Stimulated activated CD4-positive, alpha-beta T cell treated with anti-CD3 and anti-CD28 coated beads, Interleukin-4, amount 100 ng/mL, for 1 hour (primary cell): Measurements from ENCODE around the gene CLPTM1L.
"Not testable (repeated sequence)": the region's sequence is repeated elsewhere in the genome, so short reads cannot be mapped to it uniquely, and the experiment has no call there.

Source experiments
- DNase-seq: peaks from one replicate; pipeline ENCODE4 v3.0.0-alpha.2; 2020

The CLPTM1L gene

GRCh38 chr5:1312206-1312605 is 32.7 kb downstream of the CLPTM1L start:
- no peak for DNase-seq

- DNase-seq: no peak
Observed at GRCh38 chr5:1311439-1312055, 33.4 kb downstream of the CLPTM1L start.

- DNase-seq: no peak
Observed at GRCh38 chr5:1310118-1310517, 34.8 kb downstream of the CLPTM1L start.

- no peak for DNase-seq
Observed at GRCh38 chr5:1304033-1304432, 40.9 kb downstream of the CLPTM1L start.

GRCh38 chr5:1302258-1302657 is 42.6 kb downstream of the CLPTM1L start:
- DNase-seq: no peak

- no peak for DNase-seq
Observed at GRCh38 chr5:1300581-1301083, 44.3 kb downstream of the CLPTM1L start.

- no peak for DNase-seq
Observed at GRCh38 chr5:1299961-1300360, 44.9 kb downstream of the CLPTM1L start.

- DNase-seq: no peak
Observed at GRCh38 chr5:1299511-1299850, 45.4 kb downstream of the CLPTM1L start.

GRCh38 chr5:1298723-1299510 is 46.0 kb downstream of the CLPTM1L start:
- DNase-seq: no peak

- no peak for DNase-seq
Observed at GRCh38 chr5:1298067-1298551, 46.8 kb downstream of the CLPTM1L start.

GRCh38 chr5:1297243-1297642 is 47.7 kb downstream of the CLPTM1L start:
- no peak for DNase-seq

GRCh38 chr5:1295650-1296037 is 49.3 kb downstream of the CLPTM1L start:
- no peak for DNase-seq

- DNase-seq: peak; percentile 89
Observed at GRCh38 chr5:1294835-1295649, 49.9 kb downstream of the CLPTM1L start, which contains the start of gene TERT. Gene TERT, minus strand, starts transcription at chr5:1295068. Its CDS starts 79 bp downstream, at chr5:1294989.

- DNase-seq: no peak
Observed at GRCh38 chr5:1294206-1294834, 50.6 kb downstream of the CLPTM1L start.

- DNase-seq: no peak
Observed at GRCh38 chr5:1293416-1294205, 51.3 kb downstream of the CLPTM1L start.

- no peak for DNase-seq
Observed at GRCh38 chr5:1292846-1293415, 52.0 kb downstream of the CLPTM1L start.

GRCh38 chr5:1292139-1292538 is 52.8 kb downstream of the CLPTM1L start:
- no peak for DNase-seq

GRCh38 chr5:1291611-1292080 is 53.3 kb downstream of the CLPTM1L start:
- no peak for DNase-seq

- DNase-seq: not testable (repeated sequence)
Observed at GRCh38 chr5:1290956-1291355, 53.9 kb downstream of the CLPTM1L start.

- DNase-seq: not testable (repeated sequence)
Observed at GRCh38 chr5:1289559-1289958, 55.3 kb downstream of the CLPTM1L start.
